ENCODE data around the gene ASCL3. TPM values are rescaled to one million over a fixed set of nuclear protein-coding genes. Genes with fewer than 3 reads are reported as not detected.
"Not testable (repeated sequence)": the region's sequence is repeated elsewhere in the genome, so short reads cannot be mapped to it uniquely, and the experiment has no call there.

ASCL3 gene
- total RNA-seq, 1 experiment from 2014 or later: not detected

GRCh38 chr11:8980485-8980884, 37.7 kb upstream of the ASCL3 start:
- no peak overlapping the region for H3K4me3 ChIP-seq (ENCODE audit: low read depth, low read length, poor library complexity, severe bottlenecking)
- DNase-seq (ENCODE audit: low spot score): no peak
- no peaks in the 10 kb centered on the region for H3K4me1 ChIP-seq (ENCODE audit: insufficient read depth, low read length, poor library complexity, severe bottlenecking)
- POLR2A ChIA-PET (ENCODE audit: low non-redundant PET): no interaction called here
- TF ChIP-seq, protein P1, sequence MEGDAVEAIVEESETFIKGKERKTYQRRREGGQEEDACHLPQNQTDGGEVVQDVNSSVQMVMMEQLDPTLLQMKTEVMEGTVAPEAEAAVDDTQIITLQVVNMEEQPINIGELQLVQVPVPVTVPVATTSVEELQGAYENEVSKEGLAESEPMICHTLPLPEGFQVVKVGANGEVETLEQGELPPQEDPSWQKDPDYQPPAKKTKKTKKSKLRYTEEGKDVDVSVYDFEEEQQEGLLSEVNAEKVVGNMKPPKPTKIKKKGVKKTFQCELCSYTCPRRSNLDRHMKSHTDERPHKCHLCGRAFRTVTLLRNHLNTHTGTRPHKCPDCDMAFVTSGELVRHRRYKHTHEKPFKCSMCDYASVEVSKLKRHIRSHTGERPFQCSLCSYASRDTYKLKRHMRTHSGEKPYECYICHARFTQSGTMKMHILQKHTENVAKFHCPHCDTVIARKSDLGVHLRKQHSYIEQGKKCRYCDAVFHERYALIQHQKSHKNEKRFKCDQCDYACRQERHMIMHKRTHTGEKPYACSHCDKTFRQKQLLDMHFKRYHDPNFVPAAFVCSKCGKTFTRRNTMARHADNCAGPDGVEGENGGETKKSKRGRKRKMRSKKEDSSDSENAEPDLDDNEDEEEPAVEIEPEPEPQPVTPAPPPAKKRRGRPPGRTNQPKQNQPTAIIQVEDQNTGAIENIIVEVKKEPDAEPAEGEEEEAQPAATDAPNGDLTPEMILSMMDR (conservative IDR thresholded peaks at IDR 0.05; ENCODE audit: low read depth, low read length): no peak
- TF ChIP-seq EZH2 (IDR thresholded peaks at IDR 0.05; ENCODE audit: borderline replicate concordance, low read depth, low read length, poor library complexity, severe bottlenecking): no peak
- no peaks in the 10 kb centered on the region for H3K36me3 ChIP-seq (ENCODE audit: insufficient read depth, low read length, poor library complexity, severe bottlenecking)
- no TSS peak for BruUV-seq (replicated peaks)
- no peaks in the 10 kb centered on the region for H3K9me3 ChIP-seq (ENCODE audit: low read depth, low read length, poor library complexity, severe bottlenecking)
- intact Hi-C loops (cut with micrococcal nuclease; ENCODE audit: unreplicated experiment): no loop called here
- H3K27ac ChIP-seq (ENCODE audit: low read depth, low read length, poor library complexity, severe bottlenecking): no peak overlapping the region
- CTCF ChIA-PET: no interaction called here
- no peaks in the 10 kb centered on the region for H3K27me3 ChIP-seq (replicated peaks; ENCODE audit: insufficient read depth, low read depth, low read length, poor library complexity)

GRCh38 chr11:8979365-8979764, 36.5 kb upstream of the ASCL3 start:
- H3K4me3 ChIP-seq (ENCODE audit: low read depth, low read length, poor library complexity, severe bottlenecking); POLR2A ChIA-PET (ENCODE audit: low non-redundant PET); CTCF ChIA-PET; intact Hi-C loops (cut with micrococcal nuclease; ENCODE audit: unreplicated experiment); BruUV-seq (replicated peaks); H3K27ac ChIP-seq (ENCODE audit: low read depth, low read length, poor library complexity, severe bottlenecking); H3K36me3 ChIP-seq (ENCODE audit: insufficient read depth, low read length, poor library complexity, severe bottlenecking); H3K9me3 ChIP-seq (ENCODE audit: low read depth, low read length, poor library complexity, severe bottlenecking); DNase-seq (ENCODE audit: low spot score); H3K4me1 ChIP-seq (ENCODE audit: insufficient read depth, low read length, poor library complexity, severe bottlenecking); H3K27me3 ChIP-seq (replicated peaks; ENCODE audit: insufficient read depth, low read depth, low read length, poor library complexity): not testable (repeated sequence)

DNA sequence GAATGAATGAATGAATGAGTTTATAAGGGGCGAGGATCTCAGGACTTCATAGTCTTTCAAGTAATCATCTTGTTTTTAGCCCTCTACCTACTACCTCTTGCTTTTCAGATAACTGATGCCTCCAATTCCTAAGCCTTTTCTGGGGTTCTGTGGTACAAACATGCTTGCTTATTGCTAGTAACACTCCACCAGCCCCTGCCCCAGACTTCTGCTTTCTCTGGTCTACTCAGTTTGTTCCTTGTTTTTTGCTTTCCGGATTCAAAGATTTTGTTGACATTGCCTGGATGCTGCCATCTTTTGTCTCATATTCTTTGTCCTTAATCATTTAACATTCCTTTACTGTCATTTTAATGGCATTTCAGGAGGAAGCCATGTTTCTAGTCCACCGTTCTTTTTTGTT, 30.3 kb upstream of the ASCL3 start:
- ChIA-PET POLR2A (ENCODE audit: low non-redundant PET) (no interaction called here), CTCF (no interaction called here)
- Histone ChIP-seq H3K9me3 (ENCODE audit: low read depth, low read length, poor library complexity, severe bottlenecking) (no peaks in the 10 kb centered on the region), H3K36me3 (ENCODE audit: insufficient read depth, low read length, poor library complexity, severe bottlenecking) (no peaks in the 10 kb centered on the region), H3K4me3 (ENCODE audit: low read depth, low read length, poor library complexity, severe bottlenecking) (no peak overlapping the region), H3K27me3 (replicated peaks; ENCODE audit: insufficient read depth, low read depth, low read length, poor library complexity) (no peaks in the 10 kb centered on the region), H3K4me1 (ENCODE audit: insufficient read depth, low read length, poor library complexity, severe bottlenecking) (no peaks in the 10 kb centered on the region), H3K27ac (ENCODE audit: low read depth, low read length, poor library complexity, severe bottlenecking) (no peak overlapping the region)
- DNase-seq (ENCODE audit: low spot score): no peak
- intact Hi-C loops (cut with micrococcal nuclease; ENCODE audit: unreplicated experiment): no loop called here
- TF ChIP-seq EZH2 (IDR thresholded peaks at IDR 0.05; ENCODE audit: borderline replicate concordance, low read depth, low read length, poor library complexity, severe bottlenecking): no peak
- TF ChIP-seq, protein P1 (conservative IDR thresholded peaks at IDR 0.05; ENCODE audit: low read depth, low read length): no peak
- no TSS peak for BruUV-seq (replicated peaks)

DNA sequence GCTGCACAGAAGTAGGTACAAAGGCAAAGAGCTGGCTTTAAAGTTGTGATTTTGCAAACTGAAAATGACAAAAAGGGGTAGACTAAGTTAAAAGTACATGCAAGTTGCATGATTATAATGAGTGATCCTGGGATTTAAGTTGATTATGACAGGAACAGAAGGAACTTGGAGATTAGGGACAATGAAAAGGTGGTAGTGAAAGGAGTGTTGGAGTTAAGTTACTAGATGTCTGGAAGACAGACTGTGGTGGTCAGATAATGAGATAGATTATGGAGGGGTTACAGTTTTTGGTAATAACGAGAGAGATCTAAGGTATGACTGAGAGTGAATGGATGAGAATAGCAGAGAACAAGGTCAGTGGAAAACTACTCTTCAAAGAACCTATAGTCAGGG, 29.1 kb upstream of the ASCL3 start:
- TF ChIP-seq, protein P1 (conservative IDR thresholded peaks at IDR 0.05; ENCODE audit: low read depth, low read length): no peak
- no peak for TF ChIP-seq EZH2 (IDR thresholded peaks at IDR 0.05; ENCODE audit: borderline replicate concordance, low read depth, low read length, poor library complexity, severe bottlenecking)
- no TSS peak for BruUV-seq (replicated peaks)
- intact Hi-C loops (cut with micrococcal nuclease; ENCODE audit: unreplicated experiment): no loop called here
- H3K36me3 ChIP-seq (ENCODE audit: insufficient read depth, low read length, poor library complexity, severe bottlenecking): no peaks in the 10 kb centered on the region
- no peaks in the 10 kb centered on the region for H3K9me3 ChIP-seq (ENCODE audit: low read depth, low read length, poor library complexity, severe bottlenecking)
- H3K4me1 ChIP-seq (ENCODE audit: insufficient read depth, low read length, poor library complexity, severe bottlenecking): no peaks in the 10 kb centered on the region
- no peaks in the 10 kb centered on the region for H3K27me3 ChIP-seq (replicated peaks; ENCODE audit: insufficient read depth, low read depth, low read length, poor library complexity)
- no peak overlapping the region for H3K27ac ChIP-seq (ENCODE audit: low read depth, low read length, poor library complexity, severe bottlenecking)
- CTCF ChIA-PET: no interaction called here
- no peak overlapping the region for H3K4me3 ChIP-seq (ENCODE audit: low read depth, low read length, poor library complexity, severe bottlenecking)
- POLR2A ChIA-PET (ENCODE audit: low non-redundant PET): no interaction called here
- no peak for DNase-seq (ENCODE audit: low spot score)

All from A673 (cell line).